Adipose tissue (tissue), 3 donors: Measurements from ENCODE around the gene UNC5B. TPM values are rescaled to one million over a fixed set of nuclear protein-coding genes. Genes with fewer than 3 reads are reported as not detected.

Experiments
- H3K27ac ChIP-seq: one replicate; pipeline ENCODE4 v1.5.1; 2013; ENCODE audit warnings: low read depth, low read length
- WGBS, 3 donors: extraction: QIAGEN DNeasy Blood & Tissue Kit; methylation state at CpG; one replicate each; pipeline ENCODE4 v1.1.7; 2013; 5-methylcytosine and 5-hydroxymethylcytosine counted together
- polyA plus RNA-seq, 3 donors: library from polyadenylated mRNA; stranded (reverse); fragments of 200-250 nt; gene quantifications; one replicate each; pipeline ENCODE4 v1.2.3, GENCODE V29; 2013
- donor health status: healthy with polysubstance abuse.
- donor health status: Bipolar disorder and iron deficiency.
- donor health status: healthy.

The UNC5B gene
- polyA plus RNA-seq, 3 donors = 1.7 to 2.8 (median 2.1) TPM

DNA sequence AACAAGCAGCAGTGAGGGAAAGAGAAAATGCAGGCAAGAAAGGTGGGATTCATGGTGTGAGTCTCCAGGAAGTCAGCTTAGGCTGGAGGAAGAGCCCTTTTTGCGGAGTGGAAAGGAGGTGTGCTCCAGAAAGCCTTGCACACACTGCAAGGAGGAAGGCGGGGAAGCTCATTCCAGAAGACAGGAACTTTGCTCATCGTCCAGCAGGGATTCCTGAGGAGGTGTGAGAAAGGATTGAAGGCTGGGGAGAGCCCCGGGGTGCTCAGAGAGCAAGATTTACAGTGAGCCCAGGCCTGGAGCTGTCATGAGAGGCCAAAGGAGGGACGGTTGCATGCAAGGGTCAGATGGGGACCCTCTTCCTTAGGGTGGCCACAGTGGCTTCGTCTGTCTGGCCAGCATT lies 124.3 kb downstream of the UNC5B start:
- WGBS, 3 donors = 76 to 84% (median 83%) methylated on average over 5 to 6 of the region's 6 CpGs

GRCh38 chr10:71337219-71337701 lies 124.9 kb downstream of the UNC5B start:
- WGBS, 3 donors = 94 to 96% (median 95%) methylated on average over 13 of the region's 13 CpGs

More for the DNA sequence above, 124.3 kb downstream of the UNC5B start:
- H3K27ac ChIP-seq = no peak overlapping the region

GRCh38 chr10:71338728-71339495 lies 126.5 kb downstream of the UNC5B start:
- 84 to 91% (median 88%) methylated on average over 13 of the region's 13 CpGs for WGBS, 3 donors
- no peak overlapping the region for H3K27ac ChIP-seq

More at GRCh38 chr10:71337219-71337701, 124.9 kb downstream of the UNC5B start:
- H3K27ac ChIP-seq = no peak overlapping the region

DNA sequence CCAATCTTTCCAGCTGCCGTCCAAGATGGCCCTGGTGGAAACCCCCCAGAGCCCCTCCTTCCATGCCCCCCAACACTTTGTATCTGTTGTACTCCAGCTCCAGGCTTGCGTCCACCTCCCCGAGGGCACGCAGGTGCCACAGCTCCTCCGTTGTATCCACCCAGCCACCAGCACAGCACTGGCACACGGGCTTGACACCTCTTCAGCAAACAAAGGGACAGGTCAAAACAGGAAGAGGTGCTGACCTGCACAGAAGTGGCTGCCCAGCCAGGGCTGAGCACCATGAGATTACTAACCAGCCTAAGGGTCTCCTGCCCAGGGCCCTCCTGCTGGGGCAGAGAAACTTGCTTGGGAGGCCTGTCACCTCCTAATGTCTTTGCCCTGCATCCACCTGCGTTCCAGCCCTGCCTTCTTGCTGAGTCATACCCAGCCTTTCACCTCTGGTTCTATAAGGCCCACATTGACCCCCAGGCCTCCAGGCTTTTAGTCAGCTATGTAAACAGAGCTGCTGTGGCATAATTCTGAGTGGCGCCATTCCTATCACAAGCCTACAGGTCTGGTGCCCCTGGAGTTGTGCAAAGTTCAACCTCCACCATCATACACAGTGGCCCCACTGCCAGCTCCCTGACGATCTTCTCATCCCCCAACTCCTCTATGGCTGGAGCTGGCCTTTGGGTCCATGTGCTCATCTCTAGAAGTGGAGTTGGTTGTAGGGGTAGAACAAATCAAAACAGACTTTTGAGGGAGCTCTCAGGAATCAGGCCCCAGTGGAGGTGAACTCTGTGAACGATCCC lies 127.6 kb downstream of the UNC5B start:
- WGBS, 3 donors = 87 to 97% (median 93%) methylated on average over 10 of the region's 10 CpGs
- H3K27ac ChIP-seq = no peak overlapping the region

- 91 to 95% (median 94%) methylated on average over 8 of the region's 8 CpGs for WGBS, 3 donors
- no peak overlapping the region for H3K27ac ChIP-seq
These were observed 130.4 kb downstream of the UNC5B start for GRCh38 chr10:71342573-71343391.

DNA sequence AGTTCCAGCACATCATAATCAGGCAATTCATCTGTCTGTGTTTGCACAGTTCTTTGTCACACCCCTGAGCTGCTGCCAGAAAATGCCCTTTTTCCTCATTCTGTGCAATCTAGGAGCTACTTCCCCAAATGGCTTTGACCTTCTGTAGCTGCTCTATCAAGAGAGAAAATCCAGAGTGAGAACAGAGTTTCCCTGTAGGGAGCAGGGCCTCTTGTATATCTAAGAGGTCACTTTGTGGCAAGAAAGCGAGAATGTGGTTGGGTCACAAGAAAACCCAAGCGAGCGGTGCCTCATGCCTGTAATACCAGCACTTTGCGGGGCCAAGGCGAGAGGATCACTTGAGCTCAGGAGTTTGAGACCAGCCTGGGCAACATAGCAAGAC lies 131.0 kb downstream of the UNC5B start:
- no peak overlapping the region for H3K27ac ChIP-seq
- 81 to 89% (median 83%) methylated on average over 5 of the region's 5 CpGs for WGBS, 3 donors

- 90 to 94% (median 90%) methylated on average over 9 of the region's 9 CpGs for WGBS, 3 donors
- H3K27ac ChIP-seq = no peak overlapping the region
These were observed 132.0 kb downstream of the UNC5B start for GRCh38 chr10:71344154-71344925.

DNA sequence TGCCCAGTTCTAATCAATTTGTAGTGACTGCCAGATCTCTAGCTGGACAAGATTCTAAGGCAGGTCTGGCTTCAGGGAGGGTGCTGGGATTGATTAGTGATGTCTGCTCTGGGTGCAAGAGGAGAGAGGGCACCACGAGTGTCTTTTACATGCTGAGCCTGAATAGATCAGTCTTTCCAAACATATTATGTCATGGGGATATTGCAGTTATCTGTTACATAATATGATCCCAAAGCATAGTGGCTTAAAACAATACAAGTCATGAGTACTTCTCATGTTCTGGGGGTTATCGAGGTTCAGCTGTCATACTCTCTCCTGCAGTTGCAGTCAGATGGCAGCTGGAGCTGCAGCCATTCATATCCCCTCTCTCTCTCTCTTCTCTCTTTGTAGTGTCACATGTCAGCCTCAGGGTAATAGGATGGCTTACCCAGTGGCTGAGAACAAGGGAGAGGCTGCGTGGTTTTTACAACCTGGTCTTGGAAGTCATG lies 132.7 kb downstream of the UNC5B start:
- 61 to 80% (median 67%) methylated on average over 3 of the region's 3 CpGs for WGBS, 3 donors
- H3K27ac ChIP-seq = no peak overlapping the region

DNA sequence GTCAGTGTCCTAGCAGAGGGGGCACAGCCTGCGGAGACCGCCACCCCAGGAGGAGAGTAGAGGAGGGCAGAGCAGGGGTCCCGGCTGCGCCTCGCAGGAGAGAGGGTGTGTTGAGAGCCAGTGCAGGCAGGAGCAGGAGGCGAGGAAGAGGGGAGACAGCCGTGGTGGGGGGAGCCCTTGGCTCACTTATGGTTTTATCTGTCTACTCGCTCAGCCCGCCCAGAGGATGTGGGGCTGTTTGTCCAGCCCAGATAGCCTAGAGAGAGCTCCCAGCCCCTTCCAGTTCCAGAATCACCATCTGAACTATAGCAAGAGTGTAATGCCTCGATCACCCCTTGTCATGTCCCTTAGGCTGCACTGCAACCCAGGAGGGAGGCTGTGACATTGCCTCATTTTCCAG lies 133.3 kb downstream of the UNC5B start:
- 77 to 87% (median 85%) methylated on average over 10 of the region's 10 CpGs for WGBS, 3 donors
- H3K27ac ChIP-seq = no peak overlapping the region

- H3K27ac ChIP-seq = no peak overlapping the region
- 58 to 83% (median 59%) methylated on average over 3 of the region's 3 CpGs for WGBS, 3 donors
These were observed 134.4 kb downstream of the UNC5B start for GRCh38 chr10:71346731-71347130.

DNA sequence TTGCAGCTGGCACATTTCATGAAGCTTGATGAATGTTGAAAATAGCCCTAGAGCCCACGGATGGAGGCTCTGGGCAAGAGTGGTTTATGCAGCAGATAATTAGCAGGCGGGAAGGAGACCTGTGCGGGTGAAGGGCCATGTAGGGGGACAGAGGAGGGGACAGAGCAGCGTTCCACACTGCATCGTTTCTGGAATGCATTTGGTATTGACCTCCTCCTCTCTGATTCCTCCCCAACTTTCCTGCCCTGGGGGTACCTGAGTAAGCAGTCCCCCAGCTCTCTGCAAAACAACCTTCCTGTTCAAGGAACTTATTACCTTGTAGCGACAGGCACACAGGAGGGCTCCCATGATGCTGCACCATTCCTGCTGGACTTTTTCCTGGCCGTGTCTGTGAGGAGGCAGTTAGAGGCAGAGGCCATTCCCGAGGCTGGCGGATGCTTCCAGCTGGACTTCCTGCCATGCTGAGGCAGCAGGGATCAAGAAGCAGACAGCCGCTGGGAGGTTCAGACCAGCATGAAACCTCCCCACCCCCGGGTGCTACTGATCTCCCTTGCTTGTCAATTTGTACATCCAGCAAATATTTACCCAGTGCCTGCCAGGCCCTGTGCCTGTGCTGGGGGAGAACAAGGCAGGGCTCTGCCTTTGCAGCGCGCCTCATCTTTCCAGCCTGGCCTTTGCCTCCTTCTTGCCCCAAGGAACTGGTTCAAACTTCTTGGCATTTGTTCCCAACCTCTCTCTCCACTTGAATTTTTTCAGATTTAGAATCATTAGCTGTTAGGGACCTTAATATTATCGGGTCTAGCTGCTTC lies 135.4 kb downstream of the UNC5B start:
- no peak overlapping the region for H3K27ac ChIP-seq
- 78 to 86% (median 79%) methylated on average over 14 of the region's 14 CpGs for WGBS, 3 donors

DNA sequence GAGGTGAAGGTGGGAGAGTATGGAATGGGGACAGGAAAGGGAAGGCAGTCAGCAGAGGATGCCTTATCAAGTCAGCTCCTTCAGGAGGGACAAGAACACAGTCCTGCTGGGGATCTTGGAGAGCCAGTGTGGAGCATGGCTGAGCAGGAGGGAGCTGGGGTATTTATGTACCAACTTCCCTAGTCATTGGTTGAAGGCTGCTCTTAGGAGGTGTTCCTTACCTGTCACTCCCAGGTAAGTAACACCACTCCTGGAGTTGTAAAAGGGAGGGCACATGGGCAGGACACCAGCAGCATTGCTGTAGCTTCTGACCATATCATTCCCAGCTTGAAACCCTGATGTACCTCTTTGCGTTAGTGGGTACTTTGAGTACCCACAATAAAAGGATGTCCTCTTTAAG lies 136.5 kb downstream of the UNC5B start:
- H3K27ac ChIP-seq = no peak overlapping the region
- 96 to 100% (median 100%) methylated on average over 1 of the region's 1 CpG for WGBS, 3 donors

GRCh38 chr10:71349406-71349805 lies 137.0 kb downstream of the UNC5B start:
- WGBS, 3 donors = 93 to 100% (median 96%) methylated on average over 7 of the region's 7 CpGs

DNA sequence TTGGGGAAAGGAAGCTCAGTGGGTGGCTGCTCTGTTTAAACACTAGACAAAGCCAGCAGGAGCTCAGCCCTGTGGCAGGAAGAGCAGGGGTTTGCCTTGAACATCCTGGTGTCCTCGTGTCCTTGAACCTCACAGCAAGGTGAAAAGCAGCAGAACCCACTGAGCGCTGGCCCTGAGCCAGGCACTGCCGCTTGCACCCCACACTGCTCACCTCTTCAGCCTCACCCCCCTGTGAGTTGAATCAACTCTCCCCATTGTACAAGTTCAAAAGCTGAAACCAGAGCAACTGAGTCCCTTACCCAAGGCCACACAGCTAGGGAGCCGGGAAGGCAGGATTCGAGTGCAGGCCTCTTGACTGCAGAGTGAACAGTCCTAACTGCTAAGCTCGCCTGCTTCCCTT lies 138.7 kb downstream of the UNC5B start:
- 88 to 96% (median 94%) methylated on average over 6 of the region's 6 CpGs for WGBS, 3 donors
- H3K27ac ChIP-seq = no peak overlapping the region

More at GRCh38 chr10:71349406-71349805, 137.0 kb downstream of the UNC5B start:
- no peak overlapping the region for H3K27ac ChIP-seq

GRCh38 chr10:71351628-71352319 lies 139.4 kb downstream of the UNC5B start:
- no peak overlapping the region for H3K27ac ChIP-seq
- WGBS, 3 donors = 76 to 83% (median 77%) methylated on average over 14 of the region's 14 CpGs
